HG03442 (cell line): ENCODE data around the gene ZNF469.
"Not testable (repeated sequence)": the region's sequence is repeated elsewhere in the genome, so short reads cannot be mapped to it uniquely, and the experiment has no call there.

Experiments used
- ATAC-seq: cut with Tn5 transposase; IDR thresholded peaks from one replicate; pipeline ENCODE4 v1.9.1; 2021; ENCODE audit warnings: mild to moderate bottlenecking, moderate library complexity; ENCODE audit not compliant: unreplicated experiment

Gene ZNF469

DNA sequence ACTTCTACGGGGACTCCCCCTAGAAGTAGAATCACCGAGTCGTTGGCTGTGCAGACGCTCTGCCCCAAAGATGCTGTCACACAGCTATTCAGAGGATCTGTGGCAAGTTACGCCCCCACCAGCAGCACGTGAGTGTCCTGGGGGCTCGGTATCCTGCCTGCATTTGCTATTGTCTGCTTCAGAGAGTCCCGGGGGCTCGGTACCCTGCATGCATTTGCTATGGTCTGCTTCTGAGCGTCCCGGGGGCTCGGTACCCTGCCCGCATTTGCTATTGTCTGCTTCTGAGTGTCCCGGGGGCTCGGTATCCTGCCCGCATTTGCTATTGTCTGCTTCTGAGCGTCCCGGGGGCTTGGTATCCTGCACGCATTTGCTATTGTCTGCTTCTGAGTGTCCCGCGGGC lies 23.8 kb upstream of the ZNF469 start:
- no peak for ATAC-seq

DNA sequence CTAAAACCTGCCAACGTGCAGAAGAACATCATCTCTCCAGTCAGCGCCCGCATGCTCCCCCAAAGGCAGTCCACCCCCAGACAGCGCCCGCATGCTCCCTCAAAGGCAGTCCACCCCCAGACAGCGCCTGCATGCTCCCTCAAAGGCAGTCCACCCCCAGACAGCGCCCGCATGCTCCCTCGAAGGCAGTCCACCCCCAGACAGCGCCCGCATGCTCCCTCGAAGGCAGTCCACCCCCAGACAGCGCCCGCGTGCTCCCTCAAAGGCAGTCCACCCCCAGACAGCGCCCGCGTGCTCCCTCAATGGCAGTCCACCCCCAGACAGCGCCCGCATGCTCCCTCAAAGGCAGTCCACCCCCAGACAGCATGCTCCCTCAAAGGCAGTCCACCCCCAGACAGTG lies 22.4 kb upstream of the ZNF469 start:
- not testable (repeated sequence) for ATAC-seq

DNA sequence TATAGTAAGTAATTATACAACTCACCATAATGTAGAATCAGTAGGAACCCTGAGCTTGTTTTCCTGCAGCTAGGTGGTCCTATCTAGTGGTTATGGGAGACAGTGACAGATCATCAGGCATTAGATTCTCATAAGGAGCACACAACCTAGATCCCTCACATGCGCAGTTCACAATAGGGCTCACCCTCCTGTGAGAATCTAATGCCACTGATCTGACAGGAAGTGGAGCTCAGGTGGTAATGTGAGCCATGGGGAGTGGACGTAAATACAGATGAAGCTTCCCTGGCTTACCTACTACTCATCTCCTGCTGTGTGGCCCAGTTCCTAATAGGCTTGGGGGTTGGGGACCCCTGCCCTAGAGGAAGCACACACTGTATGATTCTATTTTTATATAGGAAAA lies 21.8 kb upstream of the ZNF469 start:
- ATAC-seq, result no peak

- no peak for ATAC-seq
These were observed 21.0 kb upstream of the ZNF469 start for GRCh38 chr16:88361775-88362174.

DNA sequence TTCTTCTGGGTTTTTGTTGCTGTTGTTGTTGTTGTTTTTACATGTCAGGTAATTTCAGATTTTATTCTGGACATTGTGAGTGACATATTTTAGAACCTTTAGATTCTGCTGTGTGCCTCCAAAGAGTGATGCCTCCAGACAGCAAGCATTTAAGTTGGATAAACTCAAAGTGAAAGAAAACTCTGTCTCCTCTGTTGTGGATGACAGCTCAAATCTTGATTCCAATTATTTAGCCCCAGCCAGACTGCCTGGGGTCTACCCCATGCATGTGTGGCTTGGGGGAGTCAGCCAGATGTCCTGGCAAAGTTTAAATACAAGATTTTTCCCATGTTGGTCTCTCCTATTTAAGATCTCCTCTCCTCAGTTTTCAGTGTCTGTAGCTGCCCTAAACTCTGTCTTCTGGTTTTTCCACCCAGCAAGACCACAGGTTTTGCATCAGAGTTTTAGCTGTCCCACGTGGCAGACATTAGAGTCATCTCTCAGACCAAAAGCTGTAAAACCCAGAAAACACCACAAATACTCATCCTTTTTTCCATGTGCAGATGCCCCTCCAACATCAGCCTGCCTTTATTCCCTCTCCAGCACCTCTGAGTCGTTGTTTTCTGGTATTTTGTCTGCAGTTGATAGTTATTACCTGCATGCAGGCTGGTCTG lies 19.4 kb upstream of the ZNF469 start:
- ATAC-seq, result no peak

DNA sequence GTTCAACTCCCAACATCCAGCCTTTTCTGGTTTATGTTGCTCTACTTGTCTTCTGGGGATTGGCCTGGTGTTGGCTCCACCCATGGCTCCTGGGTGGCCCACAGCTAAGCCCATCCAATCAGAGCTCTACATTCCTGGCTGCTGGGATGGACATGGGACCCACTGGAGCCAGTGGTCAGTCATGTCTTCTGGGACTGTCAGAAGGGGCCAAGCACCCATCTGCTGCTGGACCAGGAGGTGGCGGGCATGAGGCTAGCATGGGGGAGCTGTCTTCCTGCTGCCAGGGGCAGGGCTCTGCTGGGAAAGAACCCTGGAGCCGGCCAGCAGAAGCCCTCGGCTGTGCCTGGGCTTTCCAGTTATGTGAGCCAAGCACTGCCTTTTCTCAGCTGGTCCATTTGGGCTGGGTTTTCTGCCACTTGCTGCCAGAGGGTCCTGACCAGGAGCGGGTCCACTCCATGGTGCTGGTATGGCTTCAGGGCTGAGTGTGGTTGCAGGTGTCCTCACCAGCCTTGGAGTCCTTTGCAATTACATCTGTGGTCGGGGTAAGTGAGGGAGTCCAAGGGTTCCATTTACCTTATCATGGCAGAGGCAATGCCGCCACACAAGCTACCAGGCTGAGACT lies 17.4 kb upstream of the ZNF469 start:
- ATAC-seq, result no peak

DNA sequence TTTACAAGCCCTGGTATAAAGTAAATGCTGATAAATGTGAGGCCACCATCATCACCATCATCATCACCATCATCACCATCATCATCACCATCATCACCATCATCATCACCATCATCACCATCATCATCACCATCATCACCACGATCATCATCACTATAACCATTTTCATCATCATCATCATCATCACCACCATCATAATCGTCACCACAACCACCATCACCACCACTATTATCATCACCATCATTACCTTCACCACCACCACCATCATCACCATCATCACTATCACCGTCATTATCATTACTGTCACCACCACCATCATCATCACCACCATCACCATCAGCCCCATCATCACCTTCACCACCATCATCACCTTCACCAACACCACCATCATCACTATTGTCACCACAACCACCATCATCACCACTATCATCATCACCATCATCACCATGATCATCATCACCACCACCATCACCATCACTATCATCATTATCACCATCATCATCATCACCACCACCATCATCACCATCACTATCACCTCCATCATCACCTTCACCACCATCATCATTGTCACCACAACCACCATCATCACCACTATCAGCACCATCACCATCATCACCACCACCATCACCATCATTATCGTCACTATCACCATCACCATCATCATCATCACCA lies 16.6 kb upstream of the ZNF469 start:
- ATAC-seq, result no peak

DNA sequence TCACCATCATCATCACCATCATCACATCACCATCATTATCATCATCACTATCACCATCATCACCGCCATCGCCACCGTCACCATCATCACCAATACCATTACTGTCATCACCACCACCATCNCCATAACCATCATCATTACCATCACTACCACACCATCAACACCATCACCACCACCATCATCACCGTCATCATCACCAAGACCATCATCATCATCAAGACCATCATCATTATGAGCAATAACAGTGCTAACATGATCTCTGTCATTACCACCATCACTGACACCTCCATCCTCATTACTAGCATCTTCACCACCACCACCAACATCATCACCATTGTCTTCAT lies 16.1 kb upstream of the ZNF469 start:
- ATAC-seq, result no peak

- no peak for ATAC-seq
These were observed 15.2 kb upstream of the ZNF469 start for GRCh38 chr16:88367560-88367959.

GRCh38 chr16:88368036-88368435 lies 14.7 kb upstream of the ZNF469 start:
- ATAC-seq, result no peak

DNA sequence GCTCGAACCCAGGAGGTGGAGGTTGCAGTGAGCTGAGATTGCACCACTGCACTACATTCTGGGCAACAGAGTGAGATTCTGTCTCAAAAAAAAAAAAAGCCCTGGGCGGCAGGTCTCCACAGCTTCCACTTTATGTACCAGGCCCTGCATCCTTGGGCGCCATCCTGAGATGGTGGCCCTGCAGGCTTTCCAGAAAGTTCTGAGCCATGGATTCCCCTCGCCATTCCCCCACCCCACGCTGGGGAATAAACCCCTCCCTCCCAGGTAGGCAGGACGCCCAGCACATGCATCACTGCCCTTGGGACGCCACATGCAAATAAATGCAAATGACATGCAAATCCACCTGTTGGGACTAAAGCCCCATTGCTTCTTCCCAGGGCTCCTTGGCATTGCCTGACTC lies 13.8 kb upstream of the ZNF469 start:
- no peak for ATAC-seq

GRCh38 chr16:88369447-88370008 lies 13.2 kb upstream of the ZNF469 start:
- ATAC-seq, result no peak

DNA sequence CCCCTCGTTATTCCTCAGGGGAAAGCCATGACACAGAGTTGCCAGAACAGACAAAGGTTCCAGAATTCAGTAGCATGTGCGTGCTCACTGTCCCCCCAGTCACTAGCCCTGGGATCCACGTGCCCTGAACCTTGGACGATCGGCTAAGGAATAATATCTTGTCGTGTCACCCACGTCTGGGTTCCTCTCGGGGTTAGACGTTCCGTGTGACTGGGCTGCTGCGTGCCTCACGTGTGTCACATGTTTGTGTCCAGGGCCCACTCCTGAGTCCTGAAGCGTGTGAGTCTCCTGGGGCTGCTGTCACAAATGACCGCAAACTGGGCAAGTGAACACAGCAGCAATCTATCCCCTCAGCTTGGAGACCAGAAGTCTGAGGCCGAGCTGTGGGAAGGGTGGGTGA lies 12.4 kb upstream of the ZNF469 start:
- no peak for ATAC-seq

- no peak for ATAC-seq
These were observed 10.2 kb upstream of the ZNF469 start for GRCh38 chr16:88372522-88372921.

- ATAC-seq, result no peak
These were observed 9.5 kb upstream of the ZNF469 start for GRCh38 chr16:88373211-88373610.

DNA sequence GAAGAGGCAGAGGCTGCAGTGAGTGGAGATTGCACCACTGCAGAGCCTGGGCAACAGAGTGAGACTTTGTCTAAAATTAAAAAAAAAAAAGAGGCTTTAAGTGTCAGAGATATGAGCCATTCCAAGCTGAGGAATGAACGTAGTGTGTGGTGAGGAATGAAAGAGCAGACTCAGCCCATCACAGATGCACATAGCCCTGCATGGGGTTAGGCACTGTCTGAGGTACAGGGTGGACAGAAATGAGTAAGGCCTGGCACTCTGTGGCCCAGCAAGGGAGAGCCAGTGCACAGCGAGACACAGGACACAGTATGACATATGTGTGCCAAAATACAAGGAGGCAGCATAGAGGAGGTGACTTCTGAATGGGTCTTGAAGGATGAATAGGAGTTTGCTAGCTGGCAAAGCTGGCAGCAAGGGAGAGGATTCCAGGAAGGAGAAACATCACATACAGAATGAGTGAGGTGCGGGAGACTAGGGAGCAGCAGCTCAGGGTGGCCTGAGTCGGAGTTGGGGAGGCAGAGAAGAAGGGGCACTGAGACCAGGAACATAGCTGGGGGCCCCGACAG lies 8.7 kb upstream of the ZNF469 start:
- ATAC-seq, result no peak

DNA sequence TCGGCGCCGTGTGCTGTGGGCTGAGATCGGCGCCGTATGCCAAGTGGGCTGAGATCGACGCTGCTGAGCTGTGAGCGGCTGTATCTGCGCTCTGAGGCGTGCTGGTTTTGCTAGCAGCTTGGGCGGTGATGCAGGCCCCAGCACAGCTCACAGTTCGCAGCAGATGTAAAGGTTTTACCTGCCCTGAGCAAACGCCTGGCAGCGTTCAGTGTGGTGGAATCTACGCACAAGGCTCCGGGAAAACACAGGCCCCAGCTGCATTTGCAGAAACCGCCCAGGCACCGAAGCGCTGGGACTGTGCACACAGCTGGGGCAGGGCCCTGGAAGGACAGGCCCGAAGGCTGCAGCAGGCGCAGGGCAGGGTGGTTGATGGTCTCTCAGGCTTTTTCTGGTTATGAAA lies 8.0 kb upstream of the ZNF469 start:
- ATAC-seq, result no peak

DNA sequence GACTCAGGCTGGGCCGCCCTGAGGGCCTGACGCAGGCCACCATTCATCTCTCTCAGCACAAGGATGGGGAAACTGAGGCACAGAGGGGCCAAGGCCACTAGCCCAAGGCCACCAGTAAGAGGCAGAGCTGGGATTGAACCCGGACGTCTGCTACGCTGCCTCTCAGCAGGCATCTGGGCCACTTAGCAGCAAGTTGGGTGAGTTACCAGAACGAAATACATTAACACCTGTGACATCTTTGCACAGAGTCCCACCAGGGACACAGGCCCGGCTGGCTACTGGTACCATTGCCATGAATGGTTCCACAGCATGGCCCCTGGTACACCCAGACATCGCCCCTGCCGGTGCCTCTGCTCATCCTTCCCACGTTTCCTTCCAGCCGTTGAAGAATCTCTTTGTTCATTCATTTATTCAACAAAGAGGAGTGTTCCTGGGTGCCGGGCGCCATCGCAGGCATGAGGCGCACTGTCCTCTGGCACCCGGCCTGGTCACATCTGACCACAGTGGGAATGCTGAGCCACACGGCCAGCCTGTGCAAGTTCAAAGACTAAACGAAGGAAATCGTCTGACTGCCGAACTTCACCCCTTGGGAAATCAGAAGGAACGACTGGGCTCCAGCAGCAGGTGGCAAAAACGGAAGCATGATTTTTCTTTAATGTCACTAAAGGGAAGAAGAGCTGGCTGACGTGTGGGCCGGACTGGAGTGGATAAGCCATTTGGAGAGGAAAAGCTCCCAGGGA lies 7.4 kb upstream of the ZNF469 start:
- no peak for ATAC-seq

DNA sequence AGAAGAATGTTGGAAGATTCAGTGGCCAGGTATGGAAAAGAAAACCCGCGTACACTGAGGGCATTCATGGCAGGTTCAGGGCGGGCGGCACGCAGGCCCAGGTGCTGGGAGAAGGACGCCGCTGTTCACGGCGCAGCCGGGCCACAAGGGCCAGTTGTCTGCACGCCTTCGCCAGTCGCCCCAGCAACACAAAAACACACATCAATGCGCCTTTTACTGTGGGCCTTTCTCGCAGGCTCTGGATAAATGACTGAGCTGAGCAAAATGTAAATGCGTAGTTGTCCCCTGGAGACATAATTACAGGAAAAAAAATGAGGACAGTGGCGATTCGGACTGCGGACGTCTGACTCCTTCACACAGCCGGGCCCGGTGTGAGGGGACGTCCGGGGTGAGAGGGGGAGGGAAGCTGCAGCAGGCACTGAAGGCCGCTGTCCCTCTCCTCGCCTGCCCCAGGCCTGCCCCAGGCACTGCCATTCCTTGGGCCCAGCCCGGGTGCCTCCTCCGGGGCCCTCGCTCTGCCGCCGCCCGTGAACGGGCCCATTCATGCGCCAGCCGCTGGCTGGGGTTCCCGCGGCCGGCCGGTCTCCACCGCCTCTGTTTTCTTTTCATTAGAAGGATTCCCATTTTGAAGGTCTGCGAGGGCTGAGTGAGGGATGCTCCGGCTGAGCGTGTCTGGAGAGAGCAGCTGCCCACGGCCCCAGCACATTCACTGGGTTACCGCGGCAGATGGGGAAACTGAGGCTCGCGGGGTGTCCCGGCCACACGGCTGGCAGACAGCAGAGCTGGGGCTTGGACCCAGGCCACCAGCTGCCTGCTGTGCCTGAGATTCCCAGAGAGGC lies 6.5 kb upstream of the ZNF469 start:
- no peak for ATAC-seq
